ENCODE measurements around the gene REG4.
A peak's percentile ranks its signal among the peaks of the same experiment; 100 is the strongest.
"Not testable (repeated sequence)": the region's sequence is repeated elsewhere in the genome, so short reads cannot be mapped to it uniquely, and the experiment has no call there.

Gene REG4

GRCh38 chr1:119811387-119811786 is at the start of gene REG4:
Gene REG4, minus strand, starts transcription at chr1:119811460. Its CDS starts 2,691 bp downstream, at chr1:119808769.
- DNase-seq, result no peak

- no peak for DNase-seq
Measured at GRCh38 chr1:119859647-119860046, 48.4 kb upstream of the REG4 start.

DNA sequence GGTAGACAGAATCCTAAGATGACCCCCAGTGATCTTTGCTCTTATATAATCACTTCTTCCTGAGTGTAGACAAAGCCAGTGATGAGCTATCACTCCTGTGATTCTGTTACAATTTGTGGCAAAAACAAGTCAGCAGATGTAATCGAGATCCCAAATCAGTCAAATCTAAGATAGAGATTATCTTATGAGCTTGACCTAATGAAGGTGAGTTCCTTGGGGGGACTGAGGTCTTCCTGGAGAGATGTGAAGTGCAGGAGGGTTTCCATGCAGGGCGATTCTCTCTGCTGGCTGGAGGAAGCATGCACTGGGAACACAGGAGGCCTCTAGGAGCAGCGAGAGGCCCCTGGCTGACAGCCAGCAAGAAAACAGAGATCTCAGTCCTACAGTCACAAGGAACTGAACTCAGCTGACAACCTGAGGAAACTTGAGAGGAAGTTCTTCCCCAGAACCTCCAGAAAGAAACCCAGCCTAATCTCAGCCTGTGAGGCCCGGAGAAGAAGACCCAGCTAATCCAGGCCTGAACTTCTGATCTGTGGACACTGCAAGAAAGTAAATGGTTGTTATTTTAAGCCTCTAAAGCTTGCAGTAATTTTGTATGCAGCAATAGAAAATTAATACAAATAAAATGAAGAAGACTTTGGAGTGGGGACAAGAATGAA is 47.4 kb upstream of the REG4 start:
- DNase-seq, result not testable (repeated sequence)

DNA sequence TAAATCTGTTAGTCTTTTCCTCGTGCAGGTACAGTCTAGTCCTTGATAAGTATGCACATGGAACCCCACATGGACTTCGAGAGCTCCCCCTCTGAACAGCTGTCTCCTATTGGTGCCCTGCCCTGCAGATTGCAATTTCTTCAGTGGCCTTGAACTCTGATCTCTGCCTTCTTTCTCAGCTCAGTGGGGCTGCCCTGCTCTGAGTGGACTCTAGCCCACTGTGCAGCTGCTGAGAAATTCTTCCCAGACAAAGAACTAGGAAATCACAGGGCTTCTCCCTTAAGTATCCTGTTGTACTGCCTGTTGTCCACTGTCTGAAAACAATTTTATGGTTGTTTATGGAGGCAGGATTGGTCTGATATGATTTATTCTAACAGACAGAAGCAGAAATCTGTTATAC is 46.9 kb upstream of the REG4 start:
- DNase-seq, result no peak

DNA sequence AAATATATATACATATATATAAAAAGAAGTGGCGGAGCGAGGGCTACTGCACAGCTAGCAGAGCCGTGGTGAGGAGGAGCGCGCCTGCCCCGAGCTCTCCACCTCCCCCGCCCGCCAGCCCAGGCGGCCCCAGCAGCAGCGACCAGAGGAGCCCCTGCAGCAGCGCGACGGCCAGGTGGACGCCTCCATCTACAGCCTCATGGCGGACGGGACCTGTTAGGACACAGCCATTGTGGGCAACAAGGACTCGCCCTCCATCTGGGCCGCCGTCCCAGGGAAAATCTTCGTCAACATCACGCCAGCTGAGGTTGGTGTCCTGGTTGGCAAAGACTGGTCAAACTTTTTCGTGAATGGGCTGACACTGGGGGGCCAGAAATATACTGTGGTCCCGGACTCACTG is 41.9 kb upstream of the REG4 start:
- no peak for DNase-seq

GRCh38 chr1:119844206-119844605 is 32.9 kb upstream of the REG4 start:
- DNase-seq, result not testable (repeated sequence)

DNA sequence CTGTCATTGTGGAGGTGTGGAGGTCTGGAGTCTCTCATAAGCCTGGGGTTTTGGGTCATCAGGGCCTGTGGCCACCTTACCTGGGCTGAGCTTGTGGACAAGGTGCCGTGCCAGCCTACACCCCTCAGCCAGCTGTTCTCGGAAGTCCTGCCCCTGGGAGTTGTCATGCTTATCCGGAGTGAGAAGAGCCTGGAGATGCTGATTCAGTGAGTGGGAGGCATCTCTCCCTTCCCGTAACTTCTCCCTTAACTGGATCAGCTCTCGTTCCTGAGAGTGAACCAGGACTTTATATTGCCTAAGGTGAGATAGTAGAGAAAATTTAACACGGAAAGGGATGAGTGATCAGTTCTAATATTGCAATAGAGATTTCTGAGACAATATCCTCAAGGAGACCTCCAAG is 30.0 kb upstream of the REG4 start:
- DNase-seq, result no peak

- no peak for DNase-seq
Measured at GRCh38 chr1:119840745-119841144, 29.5 kb upstream of the REG4 start.

- DNase-seq, result no peak
Measured at GRCh38 chr1:119838236-119838635, 27.0 kb upstream of the REG4 start.

GRCh38 chr1:119834990-119835389 is 23.7 kb upstream of the REG4 start:
- DNase-seq, result no peak

DNA sequence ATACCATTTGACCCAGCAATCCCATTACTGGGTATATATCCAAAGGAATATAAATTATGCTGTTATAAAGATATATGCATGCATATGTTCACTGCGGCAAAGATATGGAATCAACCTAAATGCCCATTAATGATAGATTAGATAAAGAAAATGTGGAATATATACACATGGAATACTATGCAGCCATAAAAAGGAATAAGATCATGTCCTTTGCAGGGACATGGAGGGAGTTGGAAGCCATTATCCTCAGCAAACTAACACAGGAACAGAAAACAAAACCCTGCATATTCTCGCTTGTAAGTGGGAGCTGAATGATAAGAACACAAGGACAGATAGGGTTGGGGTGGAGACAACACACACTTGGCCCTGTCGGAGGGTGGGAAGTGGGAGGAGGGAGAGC is 19.8 kb upstream of the REG4 start:
- DNase-seq, result no peak

DNA sequence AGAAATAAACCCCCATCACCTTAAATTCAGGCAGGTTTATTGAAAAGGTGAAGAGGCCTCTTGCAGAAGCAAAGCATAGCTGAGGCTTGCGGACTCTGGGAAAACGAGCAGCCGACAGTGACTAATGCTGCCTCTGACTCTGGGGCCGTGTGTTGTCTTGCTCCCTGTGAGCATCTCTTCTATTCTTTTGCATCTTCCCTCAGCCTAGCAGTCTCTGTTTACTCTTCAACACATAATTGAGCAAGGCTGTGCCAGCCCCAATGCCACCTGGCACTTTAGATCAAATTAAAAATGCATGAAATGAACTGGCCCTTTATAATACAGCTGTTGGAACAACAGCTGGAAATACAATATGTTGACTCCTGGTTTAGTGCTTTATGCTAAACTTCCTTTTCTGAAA is 18.4 kb upstream of the REG4 start:
- no peak for DNase-seq

DNA sequence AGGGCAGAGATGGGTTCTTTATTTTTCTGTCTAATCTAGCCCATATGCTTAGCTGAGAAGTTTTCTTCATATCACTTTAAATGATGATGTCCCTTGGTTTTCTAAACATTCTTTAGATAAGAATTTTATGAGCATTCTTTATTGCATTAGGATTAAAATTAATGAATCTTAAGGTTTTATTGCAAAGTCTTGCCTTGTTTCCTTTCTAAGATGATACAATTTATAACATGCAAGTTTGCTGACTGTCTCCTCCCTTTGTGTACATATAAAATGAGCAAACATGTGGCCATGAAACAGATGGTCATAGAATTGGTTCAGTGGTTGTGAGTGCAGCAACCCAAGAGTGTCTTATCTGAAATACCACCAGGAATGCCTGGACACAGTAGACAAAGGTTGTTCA is 17.7 kb upstream of the REG4 start:
- not testable (repeated sequence) for DNase-seq

DNA sequence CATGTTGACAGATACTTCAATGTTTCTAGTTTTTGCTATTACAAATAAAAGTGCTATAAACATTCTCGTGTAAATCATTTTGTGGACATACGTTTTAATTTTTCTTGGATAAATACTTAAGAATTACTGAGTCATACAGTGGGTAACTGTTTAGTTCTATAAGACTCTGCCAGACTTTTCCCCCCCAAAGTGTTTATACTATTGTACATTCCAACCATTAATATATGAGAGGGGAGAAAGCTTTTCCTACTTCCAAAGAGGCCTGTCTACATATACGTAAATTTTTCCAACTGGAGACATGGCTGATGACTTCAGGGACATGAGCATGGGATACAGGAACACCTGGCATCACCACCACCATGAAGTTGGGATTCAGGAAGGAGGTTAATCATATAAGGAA is 17.0 kb upstream of the REG4 start:
- no peak for DNase-seq

DNA sequence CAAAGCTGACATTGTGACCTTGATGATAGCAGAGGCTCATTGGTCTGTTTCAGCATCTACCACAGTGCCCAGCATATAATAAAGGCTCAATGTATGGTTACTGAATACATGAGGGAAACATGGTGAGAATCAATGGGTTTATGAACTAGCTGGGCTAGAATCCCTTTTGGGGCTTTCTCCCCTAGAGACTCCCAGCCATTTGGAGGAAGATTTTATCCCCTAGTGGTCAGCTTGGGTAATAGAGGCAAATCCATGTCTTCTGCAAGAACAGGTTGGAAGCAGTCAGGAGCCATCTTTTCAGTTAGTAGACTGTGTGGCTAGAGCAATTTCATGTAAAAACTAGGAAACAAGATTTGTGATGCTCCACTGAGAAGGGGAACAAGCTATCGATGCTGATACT is 15.8 kb upstream of the REG4 start:
- DNase-seq, result no peak

DNA sequence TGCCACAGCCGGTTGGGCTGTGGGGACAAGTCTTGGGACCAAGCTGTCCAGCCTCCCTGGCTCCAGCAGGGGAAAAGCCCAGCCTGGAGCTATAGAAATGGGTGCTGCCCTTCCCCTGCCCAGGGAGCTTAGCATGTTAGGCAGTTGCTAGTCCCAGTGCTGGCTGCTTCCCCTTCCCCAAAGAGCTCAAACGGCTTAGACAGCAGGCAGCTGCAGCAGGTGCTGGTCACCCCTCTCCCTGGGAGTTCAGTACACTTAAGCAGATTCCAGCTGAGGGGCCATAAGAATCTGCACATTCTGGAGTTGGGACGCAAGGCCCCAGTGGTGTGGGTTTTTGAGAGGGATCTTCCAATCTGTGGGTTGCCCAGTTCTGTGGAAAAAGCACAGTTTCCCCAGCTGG is 11.1 kb upstream of the REG4 start:
- DNase-seq, result no peak

DNA sequence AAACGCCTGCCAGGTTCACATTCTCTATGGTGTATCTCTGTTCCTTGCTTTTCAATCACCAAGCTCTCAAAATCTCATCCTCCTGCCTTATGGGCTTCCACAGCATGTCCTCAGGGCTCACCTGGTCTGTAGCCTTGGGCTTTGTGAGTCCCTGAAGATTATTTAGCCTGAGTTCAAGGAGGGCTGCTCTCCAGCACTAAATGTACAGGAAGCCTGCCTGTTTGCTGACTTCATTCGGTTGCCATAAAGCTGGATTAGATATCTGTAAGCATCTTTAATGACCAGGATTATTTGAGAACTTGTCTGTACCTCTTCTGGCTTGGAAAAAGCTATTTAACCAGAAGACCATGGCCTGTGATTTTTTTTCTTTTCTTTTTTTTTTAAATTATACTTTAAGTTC is 6.9 kb upstream of the REG4 start:
- no peak for DNase-seq

DNA sequence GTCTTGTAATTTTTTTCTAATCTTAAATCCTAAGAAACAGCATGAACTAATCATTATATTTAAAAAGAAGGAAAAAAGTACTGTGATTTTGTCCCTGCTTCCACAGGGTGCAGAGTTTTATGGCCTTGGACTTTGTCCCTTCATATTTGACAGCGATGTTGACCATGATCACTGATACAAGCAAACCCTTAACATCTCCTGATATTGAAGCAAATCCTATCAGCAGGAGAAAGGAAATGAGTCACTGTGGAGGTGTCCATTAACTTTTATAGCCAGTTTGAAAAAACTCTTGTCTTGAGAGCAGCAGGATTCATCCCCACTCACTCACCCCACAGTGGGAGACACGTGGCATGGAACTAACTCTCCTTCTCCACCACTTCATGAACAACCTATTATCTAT is 5.1 kb upstream of the REG4 start:
- DNase-seq, result no peak

- DNase-seq, result no peak
Measured at GRCh38 chr1:119815928-119816327, 4.7 kb upstream of the REG4 start.

GRCh38 chr1:119815361-119815760 is 4.1 kb upstream of the REG4 start:
- DNase-seq, result no peak

DNA sequence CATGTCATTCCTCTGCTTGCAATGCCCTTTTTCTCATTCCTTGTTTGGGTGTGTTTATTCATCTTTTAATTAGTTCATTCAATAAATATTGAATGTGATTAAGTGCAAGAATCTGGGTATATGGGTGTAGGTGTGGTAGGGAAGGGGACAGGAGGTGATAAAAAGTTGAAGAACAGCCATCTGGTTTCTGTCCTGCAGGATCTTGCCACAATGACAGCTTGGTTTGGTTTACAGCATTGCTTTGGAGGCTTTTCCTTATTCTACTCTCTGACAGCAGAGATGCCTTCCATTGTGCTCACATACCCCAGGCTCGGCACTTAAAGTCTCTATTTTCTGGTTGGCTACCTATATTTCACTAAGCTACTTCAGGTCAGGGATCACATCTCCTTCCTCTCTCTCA is 3.0 kb upstream of the REG4 start:
- DNase-seq, result no peak

DNA sequence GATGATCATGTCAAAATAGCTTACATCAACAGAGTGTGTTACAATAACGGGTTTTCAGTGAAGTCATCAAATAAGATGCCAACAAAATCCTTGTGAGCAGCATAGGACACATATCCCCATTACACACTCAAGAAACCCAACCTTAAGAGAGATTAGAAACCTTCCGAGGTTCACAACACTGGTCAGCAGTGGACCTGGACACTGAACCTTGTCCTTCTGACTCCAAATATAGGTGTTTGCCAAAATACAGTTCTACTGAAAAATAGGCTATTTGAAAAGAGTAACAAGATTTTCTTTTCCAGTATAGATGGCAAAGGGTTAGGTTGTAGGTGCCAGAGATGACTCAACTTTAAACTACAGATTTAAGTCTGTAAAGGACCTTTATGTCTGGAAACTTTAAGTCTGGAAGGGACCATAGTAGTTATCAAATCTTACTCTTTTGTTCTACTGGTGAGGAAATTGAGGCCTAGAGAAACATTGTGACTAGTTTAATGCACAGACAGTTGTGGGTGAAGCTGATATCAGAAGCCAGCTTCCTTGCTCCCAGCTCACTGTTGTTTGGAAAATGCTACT is 811 bp upstream of the REG4 start:
- no peak for DNase-seq

DNA sequence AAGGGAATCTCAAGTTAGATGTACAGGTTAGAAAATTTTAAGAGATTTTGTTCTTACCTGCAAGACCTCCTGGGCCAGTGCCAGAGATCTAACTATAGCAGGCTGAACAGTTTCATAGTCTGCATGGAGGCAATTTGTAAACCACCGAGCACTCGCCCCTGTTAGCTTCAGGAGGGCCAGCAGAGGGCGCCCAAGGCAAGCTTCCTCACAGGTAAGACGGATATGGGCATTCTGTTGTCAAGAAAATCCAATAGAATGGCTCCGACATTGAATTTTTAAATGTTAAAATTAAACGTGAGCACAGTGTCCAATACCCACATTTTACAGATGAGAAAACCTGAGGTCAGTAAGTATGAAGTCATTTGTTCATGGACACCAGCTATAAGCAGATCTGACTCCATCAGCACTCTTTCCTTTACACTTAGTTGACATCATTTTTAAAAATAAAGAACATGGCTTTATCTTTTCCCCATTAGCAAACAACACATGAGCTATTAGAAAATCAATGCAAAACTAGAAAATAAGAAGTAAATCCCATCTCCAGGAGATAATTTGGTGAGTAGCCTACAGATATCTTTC is 2.2 kb downstream of the REG4 start:
- peak; percentile 68 for DNase-seq

GRCh38 chr1:119808491-119808890 is 2.8 kb downstream of the REG4 start:
- DNase-seq, result no peak

- DNase-seq, result no peak
Measured at GRCh38 chr1:119806489-119806888, 4.8 kb downstream of the REG4 start.
